GM21367 (cell line): Measurements from ENCODE around the gene TCAF1.

Source experiments
- ATAC-seq: cut with Tn5 transposase; IDR thresholded peaks from one replicate; pipeline ENCODE4 v1.9.1; 2021; ENCODE audit not compliant: unreplicated experiment

Gene TCAF1

GRCh38 chr7:143901668-143902331 is at the start of gene TCAF1:
TCAF1 (minus strand) TSS chr7:143902176; CDS start chr7:143876608, 25,568 bp downstream.
- peak; percentile 91 for ATAC-seq

- no peak for ATAC-seq
Observed at GRCh38 chr7:143948733-143949132, 46.8 kb upstream of the TCAF1 start.

GRCh38 chr7:143947111-143947510 is 45.1 kb upstream of the TCAF1 start:
- no peak for ATAC-seq

GRCh38 chr7:143945423-143945822 is 43.4 kb upstream of the TCAF1 start:
- ATAC-seq, result no peak

- no peak for ATAC-seq
Observed at GRCh38 chr7:143938379-143939243, 36.6 kb upstream of the TCAF1 start.

- ATAC-seq, result no peak
Observed at GRCh38 chr7:143936087-143937009, 34.4 kb upstream of the TCAF1 start.

GRCh38 chr7:143934526-143935325 is 32.8 kb upstream of the TCAF1 start, which contains the start of gene OR2F2:
OR2F2 (plus strand) TSS chr7:143935233; CDS start chr7:143935233, 0 bp downstream.
- no peak for ATAC-seq

GRCh38 chr7:143931739-143932138 is 29.8 kb upstream of the TCAF1 start:
- no peak for ATAC-seq

- no peak for ATAC-seq
Observed at GRCh38 chr7:143929224-143929920, 27.4 kb upstream of the TCAF1 start.

GRCh38 chr7:143924851-143925250 is 22.9 kb upstream of the TCAF1 start:
- ATAC-seq, result no peak

- no peak for ATAC-seq
Observed at GRCh38 chr7:143914938-143915652, 13.1 kb upstream of the TCAF1 start.

- ATAC-seq, result no peak
Observed at GRCh38 chr7:143913945-143914615, 12.1 kb upstream of the TCAF1 start.

- ATAC-seq, result no peak
Observed at GRCh38 chr7:143910473-143911248, 8.7 kb upstream of the TCAF1 start.

GRCh38 chr7:143909863-143910262 is 7.9 kb upstream of the TCAF1 start:
- ATAC-seq, result no peak

- no peak for ATAC-seq
Observed at GRCh38 chr7:143908120-143908519, 6.1 kb upstream of the TCAF1 start.

- no peak for ATAC-seq
Observed at GRCh38 chr7:143906895-143907294, 4.9 kb upstream of the TCAF1 start.

GRCh38 chr7:143906151-143906550 is 4.2 kb upstream of the TCAF1 start:
- ATAC-seq, result no peak

GRCh38 chr7:143905509-143905908 is 3.5 kb upstream of the TCAF1 start:
- no peak for ATAC-seq
